Hematopoietic multipotent progenitor cell treated with erythropoietin and hydrocortisone succinate and interleukin-3 and kit ligand, for 6 days (in vitro differentiated cells): Measurements from ENCODE around the gene PLPP1.
A peak's percentile ranks its signal among the peaks of the same experiment; 100 is the strongest.

Experiments
- DNase-seq: peaks from one replicate; pipeline ENCODE4 v3.0.0-alpha.2; 2015

PLPP1 gene

DNA sequence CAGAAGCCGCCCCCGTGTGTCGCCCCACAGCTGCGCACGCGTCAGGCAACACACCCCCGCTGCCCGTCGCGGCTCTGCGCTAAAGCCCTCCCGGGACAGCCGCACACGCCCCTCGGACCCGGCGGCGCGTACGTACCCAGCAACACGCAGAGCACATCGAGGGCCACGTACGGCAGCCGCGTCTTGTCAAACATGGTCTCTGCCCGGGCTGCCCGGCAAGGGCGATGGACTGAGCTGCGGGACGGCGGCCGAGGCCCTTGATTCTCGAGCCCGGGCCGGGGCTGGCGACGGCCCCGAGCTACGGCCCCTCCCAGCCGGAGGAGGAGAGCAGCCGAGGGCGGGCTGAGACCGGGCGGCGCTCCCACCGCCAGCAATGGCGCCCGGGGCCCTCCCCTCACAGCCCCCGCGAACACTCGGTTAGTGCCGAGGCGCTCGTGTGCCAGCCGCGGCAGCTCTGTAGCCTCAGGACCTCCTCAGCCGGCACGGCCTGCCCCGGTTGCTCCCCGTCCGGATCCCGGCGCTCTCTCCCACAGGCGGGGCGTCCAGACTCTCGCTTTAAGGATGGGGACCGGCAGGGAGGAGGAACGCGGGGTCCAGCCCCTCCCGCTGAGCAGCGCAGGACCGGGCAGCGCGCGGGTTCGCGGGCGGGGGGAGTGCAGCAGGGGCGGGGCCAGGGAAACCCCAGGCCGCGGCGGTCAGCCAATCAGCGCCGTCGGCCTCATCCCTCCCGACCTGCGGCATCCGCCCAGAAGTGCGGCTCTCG lies at the start of gene PLPP1:
Gene PLPP1, minus strand, starts transcription at position 529 of the 763 bp plus-strand sequence. Its CDS starts 335 bp downstream, at position 194.
- DNase-seq, result peak; percentile 71

DNA sequence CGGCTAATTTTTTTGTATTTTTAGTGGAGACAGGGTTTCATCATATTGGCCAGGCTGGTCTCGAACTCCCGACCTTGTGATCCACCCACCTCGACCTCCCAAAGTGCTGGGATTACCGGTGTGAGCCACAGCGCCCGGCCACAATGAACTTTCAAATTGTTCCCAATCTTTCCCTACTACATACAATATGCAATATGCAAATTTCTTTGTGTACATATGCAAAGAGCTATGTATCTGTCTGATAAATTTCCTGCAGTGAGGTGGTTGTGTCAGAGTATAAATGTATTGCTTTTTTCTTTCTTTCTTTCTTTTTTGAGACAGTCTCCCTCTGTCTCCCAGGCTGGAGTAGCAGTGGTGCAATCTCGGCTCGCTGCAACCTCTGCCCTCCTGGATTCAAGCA lies 48.8 kb upstream of the PLPP1 start:
- no peak for DNase-seq

DNA sequence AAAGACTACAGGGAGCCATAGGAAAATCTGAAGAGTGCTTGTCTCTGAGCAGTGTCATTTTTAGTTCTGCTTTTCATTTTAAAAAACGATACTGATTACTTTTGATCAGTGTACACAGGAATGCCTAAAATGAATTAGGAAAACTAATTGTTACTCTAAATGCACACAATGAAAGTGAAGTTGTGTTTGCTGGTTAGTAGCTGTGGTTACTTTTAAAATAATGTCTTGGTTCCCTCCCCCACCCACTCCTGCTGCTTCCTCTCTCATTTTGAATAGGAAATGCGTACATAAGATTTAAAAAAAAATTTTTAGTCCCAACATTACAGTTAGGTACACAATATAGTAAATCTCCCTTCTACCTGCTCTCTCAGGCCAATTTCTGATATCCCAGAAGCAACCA lies 47.5 kb upstream of the PLPP1 start:
- DNase-seq, result no peak

DNA sequence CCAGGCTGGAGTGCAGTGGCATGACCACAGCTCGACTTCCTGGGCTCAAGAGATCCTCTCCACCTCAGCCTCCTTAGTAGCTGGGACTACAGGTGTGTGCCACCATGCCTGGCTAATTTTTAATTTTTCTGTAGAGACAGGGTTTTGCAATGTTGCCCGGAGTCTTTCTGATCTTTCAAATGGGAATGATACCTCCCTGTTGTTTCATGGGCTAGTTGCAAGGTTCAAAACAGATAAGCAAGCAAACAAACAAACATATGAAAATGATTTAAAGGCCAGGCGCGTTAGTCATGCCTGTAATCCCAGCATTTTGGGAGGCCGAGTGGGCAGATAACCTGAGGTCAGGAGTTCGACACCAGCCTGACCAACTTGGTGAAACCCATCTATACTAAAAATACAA lies 45.3 kb upstream of the PLPP1 start:
- DNase-seq, result no peak

DNA sequence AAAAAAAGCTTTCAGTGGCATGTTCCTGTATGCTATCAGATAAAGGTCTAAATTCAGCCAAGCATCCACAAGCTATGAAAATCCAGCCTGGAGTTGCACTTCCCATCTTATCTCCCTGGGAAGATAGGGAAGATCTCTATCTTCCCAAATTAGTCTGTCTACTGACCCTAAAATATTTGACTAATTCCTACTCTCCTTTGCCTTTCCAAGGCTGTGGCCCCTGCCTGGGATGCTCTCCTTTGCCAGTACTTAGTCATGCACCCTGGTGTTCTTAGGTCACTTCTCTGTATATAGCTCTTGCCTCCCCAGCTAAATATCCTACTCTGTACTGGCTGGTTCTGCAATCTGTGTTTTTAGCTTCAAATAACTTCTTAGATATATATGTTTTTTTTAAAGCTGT lies 44.0 kb upstream of the PLPP1 start:
- DNase-seq, result no peak

DNA sequence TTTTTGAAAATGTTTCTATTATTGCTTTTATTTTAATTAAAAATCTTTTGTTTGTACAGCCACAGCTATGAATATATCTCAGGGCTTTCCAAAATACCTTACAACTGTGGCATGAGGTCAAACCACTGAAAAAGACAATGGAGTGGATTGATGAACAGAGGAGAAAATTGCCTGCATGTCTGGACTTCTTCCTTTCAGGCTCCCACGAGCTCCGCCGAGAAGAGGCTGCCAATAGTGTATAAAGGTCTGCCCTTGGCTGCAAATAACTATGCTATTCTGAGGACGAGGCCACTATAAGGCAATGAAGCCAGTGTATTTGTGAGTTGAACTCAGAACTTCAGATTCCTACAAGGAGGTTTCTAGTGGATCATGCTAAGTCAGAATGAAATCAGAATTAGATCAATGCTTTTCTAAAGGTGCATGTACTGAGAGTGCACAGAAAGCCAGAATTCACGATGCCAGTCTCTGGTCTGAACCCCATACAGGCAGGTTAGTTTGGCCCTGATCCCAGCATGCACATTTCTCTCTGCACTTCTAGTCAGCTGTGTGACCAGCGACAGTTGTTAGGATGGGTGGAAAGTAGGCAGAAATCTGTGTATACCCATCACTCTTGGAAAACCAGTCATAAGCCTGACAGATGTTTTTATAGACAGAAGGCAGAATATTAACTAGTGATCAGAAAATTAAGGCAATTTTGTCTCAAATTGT lies 42.7 kb upstream of the PLPP1 start:
- DNase-seq, result no peak

DNA sequence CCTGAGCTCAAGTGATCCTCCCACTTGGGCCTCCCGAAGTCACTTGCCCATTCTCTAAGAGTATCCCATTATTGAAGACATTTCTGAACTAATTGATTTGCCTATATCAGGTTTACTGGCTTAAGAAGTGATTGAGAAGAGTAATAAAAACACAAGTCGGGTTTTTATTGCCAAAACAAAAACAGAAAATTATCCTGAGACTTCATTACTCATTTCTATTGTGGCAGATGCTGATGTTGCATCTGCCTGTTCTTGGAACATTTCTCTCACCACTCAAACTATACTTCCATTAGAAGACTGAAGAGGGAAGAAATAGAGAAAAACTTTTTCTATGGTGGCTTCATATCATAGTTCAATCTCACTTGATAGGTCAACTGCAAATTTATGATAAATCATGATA lies 41.9 kb upstream of the PLPP1 start:
- no peak for DNase-seq

DNA sequence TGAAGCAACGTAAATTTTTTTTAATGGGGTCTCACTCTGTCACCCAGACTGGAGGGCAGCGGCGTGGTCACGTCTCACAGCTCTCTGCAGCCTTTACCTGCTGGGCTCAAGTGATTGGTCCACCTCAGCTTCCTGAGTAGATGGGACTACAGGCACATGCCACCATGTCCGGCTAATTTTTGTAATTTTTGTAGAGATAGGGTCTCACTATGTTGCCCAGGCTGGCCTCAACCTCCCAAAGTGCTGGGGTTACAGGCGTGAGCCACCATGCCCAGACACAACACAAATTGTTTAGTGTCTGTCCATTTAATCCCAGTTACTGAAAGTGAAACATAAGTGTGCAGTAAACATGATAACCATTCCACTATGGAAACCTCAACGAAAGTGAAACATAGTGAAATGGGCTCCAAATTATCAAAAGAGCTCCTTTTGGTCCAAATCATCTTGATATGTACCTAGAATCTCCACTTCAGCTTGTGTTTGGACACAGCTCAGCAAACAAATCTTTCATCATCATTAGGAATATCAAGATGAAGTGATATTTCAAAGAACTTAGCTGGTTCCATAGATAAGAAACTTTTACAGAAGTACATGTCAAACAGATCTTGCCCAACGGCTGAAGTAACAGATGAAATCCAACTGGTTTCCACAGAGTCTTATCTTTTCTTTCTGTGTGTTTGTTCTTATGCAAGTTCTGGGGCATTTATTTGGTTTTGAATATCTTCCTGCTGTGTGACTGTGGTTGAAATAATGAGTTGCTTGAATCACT lies 41.2 kb upstream of the PLPP1 start:
- DNase-seq, result peak; percentile 86

DNA sequence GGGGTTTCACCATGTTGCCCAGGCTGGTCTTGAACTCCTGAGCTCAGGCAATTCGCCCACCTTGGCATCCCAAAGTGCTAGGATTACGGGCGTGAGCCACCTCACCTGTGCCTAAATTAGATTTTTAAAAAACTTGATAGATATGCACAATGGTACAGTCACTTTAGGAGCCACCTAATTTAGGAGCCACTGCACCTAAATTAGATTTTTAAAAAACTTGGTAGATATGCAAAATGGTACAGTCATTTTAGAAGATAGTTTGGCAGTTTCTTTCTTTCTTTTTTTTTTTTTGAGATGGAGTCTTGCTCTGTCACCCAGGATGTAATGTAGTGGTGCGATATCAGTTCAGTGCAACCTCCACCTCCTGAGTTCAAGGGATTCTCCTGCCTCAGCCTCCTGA lies 37.8 kb upstream of the PLPP1 start:
- no peak for DNase-seq

DNA sequence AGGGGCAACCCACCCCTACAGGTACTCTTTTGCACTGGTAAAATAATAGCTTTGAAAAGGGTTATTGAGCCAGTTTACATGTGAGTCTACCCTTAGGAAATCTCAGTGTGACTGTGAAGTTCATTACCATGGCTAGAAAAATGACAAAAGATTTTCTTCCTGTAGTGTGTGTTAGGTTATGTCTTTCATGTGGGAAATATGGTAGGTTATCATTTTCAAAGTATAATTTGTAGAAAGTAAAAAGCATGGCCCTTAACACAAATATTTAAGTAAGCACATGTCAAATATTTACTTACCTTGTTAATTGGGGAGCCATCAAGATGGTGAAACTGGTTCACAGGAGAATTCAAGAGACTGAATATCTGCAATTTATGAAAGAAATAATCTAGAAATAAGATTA lies 37.3 kb upstream of the PLPP1 start:
- no peak for DNase-seq

DNA sequence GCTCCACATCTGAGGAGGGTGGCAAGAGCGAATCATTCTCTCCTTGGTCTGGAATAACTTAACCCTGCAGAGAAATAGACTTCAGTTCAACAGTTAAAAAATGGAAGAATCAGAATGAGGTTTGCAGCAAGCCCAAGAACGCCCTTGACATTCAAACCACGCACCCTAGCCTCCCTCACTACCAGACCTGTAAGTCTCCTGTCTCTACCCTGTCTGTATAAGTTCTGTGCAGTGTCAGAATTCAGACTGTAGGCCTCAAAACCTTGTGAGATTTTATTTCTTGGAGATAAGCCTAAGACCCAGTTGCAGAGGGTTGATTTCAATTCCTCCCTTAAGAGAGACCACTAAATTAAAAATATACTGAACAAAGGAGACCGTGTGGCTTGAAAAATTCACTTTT lies 35.8 kb upstream of the PLPP1 start:
- no peak for DNase-seq

DNA sequence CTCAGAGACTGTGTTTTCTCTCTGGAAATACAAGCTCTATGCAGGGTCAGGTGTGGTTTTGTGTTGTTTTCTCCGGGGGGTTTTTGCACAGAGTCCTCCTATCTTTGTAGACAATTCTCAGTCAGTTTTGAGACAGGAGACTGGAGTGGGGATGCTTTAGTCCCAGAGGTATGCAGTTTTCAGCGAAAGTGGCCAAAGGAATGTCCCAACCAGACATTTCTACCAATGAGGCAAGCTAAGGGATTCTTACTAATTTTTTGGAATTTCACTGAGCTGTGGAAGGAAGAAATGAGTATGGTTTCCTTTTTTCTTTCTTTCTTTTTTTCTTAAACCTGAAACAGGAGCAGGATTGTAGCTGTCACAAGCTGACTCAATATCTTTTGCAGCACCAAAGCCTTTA lies 35.3 kb upstream of the PLPP1 start:
- DNase-seq, result no peak

DNA sequence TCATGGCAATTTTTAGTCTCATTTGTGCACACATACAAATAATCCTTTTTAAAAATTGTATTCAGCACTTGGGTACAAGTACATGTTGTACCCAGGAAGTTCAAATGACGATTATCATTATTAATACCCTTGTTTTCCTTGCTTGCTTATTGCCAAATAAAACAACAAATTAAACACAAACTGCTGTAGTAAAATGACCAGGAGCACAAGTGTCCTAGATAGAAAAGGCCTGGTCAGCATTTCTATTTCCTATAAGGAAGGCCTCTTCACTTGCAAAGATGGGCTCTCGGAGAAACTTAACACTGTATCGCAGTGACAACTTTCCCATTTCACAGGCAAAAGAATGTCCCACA lies 34.7 kb upstream of the PLPP1 start:
- DNase-seq, result no peak

DNA sequence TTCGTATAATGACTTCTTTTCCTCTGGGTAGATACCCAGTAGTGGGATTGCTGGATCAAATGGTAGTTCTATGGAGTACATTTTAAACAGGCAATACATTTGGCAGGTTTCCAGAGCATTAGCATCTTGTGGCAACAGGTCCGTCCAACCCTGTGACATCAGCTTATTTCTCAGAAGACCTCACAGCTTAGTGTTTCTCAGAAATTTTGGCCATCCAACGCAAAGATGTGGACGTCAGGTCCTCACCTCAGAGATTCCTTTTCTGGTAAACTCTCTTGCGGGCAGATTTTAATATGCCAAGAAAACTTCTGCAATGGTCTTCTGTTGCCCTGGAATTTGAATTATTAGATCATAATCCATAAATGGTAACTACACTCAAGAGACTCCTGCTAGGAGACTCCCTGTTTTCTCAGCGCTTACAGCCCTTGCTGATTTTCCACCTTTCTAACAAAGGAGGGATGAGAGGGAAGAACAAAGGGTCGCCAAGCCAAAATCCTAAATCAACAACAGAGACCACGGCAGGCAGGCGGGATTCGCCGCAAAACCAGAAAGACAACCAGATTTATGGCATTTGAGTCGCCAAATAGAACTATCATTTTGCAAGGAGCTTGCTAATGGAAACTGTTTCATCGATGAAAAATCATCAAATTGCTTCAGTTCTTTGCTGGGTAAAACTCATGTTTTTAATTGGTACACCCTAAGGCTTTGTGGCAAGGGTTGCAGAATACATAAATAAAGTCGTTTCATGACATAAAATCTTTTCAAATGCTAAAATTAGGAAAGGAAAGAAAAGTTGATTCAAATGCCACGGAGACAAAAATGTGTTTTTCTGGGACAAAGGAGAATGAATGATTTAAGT lies 34.1 kb upstream of the PLPP1 start:
- peak; percentile 72 for DNase-seq

DNA sequence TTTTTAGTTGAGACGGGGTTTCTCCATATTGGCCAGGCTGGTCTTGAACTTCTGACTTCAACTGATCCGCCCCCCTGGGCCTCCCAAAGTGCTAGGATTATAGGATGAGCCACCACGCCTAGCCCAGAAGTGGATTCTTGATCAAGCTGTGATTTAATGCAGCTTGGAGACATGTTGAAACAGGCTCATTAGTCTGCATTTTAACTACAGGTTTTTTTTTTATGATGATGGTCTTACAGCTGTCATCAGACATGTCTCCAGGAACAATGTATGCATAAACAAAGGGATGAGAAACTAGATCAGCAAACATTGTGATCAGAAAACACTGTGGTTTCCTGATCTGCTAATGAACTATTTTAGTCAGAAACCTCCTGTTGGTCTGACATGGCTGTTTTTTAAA lies 30.0 kb upstream of the PLPP1 start:
- no peak for DNase-seq

DNA sequence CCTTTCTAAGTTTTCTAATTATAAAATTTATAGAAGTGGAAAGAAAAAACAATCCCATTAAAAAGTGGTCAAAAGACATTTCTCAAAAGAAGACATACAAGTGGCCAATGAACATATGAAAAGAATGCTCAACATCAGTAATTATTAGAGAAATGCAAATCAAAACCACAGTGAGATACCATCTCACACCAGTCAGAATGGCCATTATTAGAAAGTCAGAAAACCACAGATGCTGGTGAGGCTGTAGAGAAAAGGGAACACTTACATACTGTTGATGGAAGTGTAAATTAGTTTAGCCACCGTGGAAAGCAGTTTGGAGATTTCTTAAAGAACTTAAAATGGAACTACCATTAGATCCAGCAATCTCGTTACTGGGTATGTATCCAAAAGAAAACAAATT lies 23.7 kb upstream of the PLPP1 start:
- DNase-seq, result no peak

DNA sequence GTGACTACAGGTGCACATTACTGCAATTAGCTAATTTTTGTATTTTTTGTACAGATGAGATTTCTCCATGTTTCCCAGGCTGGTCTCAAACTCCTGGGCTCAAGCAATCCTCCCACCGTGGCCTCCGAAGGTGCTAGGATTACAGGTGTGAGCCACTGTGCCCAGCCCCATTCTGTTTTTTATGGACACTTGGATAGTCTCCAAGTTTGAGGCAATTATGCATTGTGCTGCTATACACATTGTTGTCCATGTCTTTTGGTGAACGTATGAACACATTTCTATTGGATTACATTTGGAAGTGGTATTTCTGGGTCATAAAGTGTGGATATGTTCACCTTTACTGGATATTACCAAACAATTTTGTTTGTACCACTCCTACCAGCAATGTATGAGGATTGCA lies 22.4 kb upstream of the PLPP1 start:
- no peak for DNase-seq

DNA sequence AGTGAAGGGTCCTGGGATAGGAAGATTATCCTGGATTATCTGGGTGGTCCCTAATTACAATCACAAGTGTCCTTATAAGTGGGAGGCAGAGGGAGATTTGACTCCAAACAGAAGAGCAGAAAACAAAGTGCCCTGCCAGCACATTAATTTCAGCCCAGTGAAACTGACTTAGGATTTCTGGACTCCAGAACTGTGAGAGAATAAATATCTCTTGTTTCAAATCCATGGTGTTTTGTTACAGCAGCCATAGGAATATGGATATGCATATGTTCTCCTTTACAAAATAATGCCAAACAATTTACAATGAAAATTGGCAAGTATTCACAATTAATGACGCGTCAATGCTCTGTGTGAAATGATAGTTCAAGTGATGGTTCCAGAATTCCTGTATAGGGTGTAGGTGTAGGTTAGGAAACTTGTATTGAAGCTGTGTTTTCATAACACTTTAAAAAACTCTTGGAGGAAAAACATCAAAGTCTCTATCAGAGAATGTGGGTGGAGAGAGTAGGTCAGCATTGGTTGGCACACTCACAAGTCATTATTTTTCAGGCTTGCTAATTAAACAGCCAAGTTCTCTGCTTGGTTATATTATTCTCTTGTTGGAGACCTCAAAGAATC lies 19.9 kb upstream of the PLPP1 start:
- DNase-seq, result no peak

DNA sequence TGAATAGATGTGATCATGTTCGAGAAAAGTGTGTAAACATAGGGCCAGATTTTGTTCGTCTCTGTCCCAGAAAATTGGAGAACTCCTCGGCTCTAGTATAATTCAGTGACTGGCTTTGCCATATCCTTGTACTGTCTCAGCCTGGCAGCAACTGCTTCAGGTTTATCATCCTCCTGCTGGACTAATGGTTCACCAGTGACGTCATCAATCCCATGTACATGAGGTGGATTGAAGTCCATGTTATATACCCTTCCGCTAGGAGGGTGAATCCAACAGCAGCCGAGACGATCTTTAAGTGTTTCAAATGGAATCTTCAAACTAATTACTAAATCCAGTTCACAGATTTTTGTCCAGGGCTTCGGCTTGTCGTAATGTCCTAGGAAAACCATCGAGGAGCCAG lies 17.1 kb upstream of the PLPP1 start:
- DNase-seq, result no peak

DNA sequence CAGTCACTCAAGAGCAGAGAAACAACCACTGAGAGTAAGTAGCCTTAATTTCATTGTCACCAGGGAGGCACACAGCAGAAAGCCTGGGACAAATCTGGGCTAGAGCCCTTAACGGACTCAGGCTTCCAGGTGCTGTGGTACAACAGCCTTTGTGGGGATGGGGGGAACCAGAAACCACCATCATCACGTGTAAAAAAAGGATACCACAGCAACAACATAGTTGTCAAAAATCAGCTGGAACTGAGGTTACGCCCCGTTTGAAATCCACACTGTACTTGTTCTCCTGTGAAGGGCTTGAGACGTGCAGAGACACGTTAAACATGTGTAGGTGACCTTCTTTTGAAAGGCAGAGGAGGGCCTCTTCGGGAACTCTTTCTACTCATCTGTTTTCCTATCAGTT lies 16.6 kb upstream of the PLPP1 start:
- no peak for DNase-seq

DNA sequence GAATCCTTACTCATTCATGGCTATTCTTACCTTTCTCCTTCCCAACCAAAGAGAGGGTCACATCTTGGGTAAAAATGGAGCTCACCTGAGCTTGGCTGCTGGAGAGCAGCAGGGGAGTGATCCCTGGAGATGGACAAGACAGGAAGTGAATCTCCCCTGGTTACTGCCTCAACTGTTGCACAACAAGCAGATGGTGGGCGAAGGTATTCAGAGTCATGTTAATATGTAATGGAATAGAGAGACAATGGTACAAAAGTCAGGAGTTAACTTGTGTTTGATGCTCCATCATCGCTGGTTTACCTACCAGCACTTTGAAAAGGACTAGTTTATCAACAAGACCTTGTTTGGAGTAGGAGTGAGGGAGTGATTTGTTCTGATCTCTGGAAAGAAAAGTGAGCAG lies 13.0 kb upstream of the PLPP1 start:
- DNase-seq, result no peak

DNA sequence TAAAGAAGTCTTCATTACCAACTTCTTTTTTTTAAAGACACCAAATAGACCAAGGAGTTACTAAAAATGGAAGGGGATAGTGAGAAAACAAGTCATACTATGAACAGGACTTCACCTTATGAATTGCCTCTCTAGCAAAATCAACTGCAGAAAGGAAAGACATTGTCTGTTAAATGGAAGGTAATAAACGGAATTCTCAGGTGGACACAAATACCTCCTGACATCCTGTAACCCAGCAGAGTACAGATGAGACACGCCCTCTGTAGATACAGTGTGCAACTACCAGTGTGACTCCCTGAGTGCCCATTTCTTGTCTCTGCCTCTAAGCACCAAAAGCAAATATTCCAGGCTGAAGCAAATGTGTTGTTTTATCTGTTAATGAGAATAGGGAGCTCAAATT lies 12.2 kb upstream of the PLPP1 start:
- DNase-seq, result no peak

DNA sequence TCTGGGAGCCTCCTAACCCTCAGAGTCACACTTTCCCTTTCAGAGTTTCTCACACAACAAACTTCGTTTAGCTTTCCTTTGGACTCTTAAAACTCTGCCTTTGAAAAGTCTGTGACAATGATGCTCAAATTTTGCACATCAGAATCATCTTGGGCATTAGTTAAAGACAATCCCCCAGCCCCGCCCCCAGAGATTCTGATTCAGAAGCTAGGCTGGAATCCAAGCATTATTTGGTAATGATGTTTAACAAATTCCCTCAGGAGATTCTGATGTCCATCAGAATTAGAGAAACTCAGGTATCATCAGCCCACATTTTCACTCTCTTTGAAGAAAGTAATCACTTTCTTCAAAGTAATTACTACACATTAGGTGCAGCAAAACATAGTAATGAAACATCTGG lies 9.6 kb upstream of the PLPP1 start:
- DNase-seq, result no peak
